Fibroblast of villous mesenchyme (primary cell): ENCODE results near the gene NPAS1. TPM values are rescaled to one million over a fixed set of nuclear protein-coding genes. Genes with fewer than 3 reads are reported as not detected.

ENCODE experiments used
- DNase-seq: peaks from one replicate; pipeline ENCODE4 v3.0.0-alpha.2; 2010; ENCODE audit warnings: low read depth
- H3K4me3 ChIP-seq: 2 replicates; pipeline ENCODE4 v1.5.1; 2011; ENCODE audit warnings: low read depth, mild to moderate bottlenecking, low read length
- CTCF ChIP-seq: IDR thresholded peaks from 2 replicates; pipeline ENCODE4 v1.5.1; 2012; ENCODE audit warnings: low read depth, mild to moderate bottlenecking, low read length; ENCODE audit not compliant: insufficient read depth
- total RNA-seq: library from RNA; depleted of rRNA; stranded (reverse); fragments of >200 nt; gene quantifications from 2 replicates; pipeline ENCODE4 v1.2.3, GENCODE V29; 2012

The NPAS1 gene
- total RNA-seq, 1 donor = 0.86 TPM

- H3K4me3 ChIP-seq = no peak overlapping the region
- no peak for TF ChIP-seq CTCF
- DNase-seq = no peak
Measured at GRCh38 chr19:47018923-47019322, 714 bp upstream of the NPAS1 start.

- peak overlapping the region; percentile 32 for H3K4me3 ChIP-seq
- TF ChIP-seq CTCF = no peak
- DNase-seq = no peak
Measured at GRCh38 chr19:47020132-47020805, 632 bp downstream of the NPAS1 start.

GRCh38 chr19:47020992-47021496 is 1.4 kb downstream of the NPAS1 start:
- peak overlapping the region; percentile 40 for H3K4me3 ChIP-seq
- TF ChIP-seq CTCF = no peak
- DNase-seq = no peak

GRCh38 chr19:47021536-47022139 is 2.0 kb downstream of the NPAS1 start:
- DNase-seq = peak; percentile 16
- no peak overlapping the region for H3K4me3 ChIP-seq
- no peak for TF ChIP-seq CTCF

GRCh38 chr19:47022140-47022536 is 2.5 kb downstream of the NPAS1 start:
- no peak overlapping the region for H3K4me3 ChIP-seq
- no peak for DNase-seq
- TF ChIP-seq CTCF = no peak

GRCh38 chr19:47022541-47023447 is 3.2 kb downstream of the NPAS1 start:
- no peak overlapping the region for H3K4me3 ChIP-seq
- DNase-seq = no peak
- TF ChIP-seq CTCF = no peak
